Measurements from ENCODE around the gene MEX3C.

The MEX3C gene

DNA sequence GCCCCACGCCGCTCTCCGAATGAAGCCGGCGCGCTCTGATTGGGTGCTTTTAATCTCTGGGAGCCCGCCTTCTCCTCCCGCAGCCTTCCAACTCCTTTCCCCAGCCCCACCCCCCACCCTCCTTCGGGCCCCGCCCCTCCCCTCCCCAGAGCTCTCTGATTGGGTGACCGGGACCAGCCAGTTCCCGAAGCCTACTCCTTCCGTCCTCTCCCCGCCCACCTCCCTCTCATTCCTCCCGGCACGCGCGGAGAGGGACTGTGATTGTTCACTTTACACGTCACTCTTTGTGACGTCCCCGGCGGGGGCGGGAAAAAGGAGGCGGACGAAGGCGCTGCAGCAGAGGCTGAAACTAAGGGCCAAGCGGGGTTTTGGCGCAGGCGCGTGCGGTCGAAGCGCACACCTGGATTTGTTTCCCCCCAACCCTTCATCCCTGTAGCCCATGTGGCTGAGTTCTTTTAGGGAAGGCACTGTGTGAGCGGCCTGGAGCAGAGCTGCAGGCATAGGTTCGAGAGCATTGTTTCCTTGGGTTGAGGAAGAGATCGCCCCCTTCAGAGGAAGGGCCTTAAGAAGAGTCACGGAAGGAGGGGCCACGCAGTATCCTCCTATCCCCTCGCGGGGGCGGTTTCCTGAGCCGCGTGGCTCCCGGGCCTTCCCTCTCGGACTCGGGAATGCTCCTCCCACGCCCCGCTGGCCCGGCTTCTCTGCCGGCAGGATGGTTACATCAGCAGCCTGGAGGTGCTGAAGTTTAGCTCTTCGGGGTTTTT, at the start of gene MEX3C:
MEX3C (minus strand) TSS at position 21 of the 764 bp plus-strand sequence. CDS start 361 bp downstream, outside the sequence.
- peak within 1 kb of the TSS; percentile 86 for H3K4me3 ChIP-seq (ENCODE audit: low read depth, low read length)
- ChIA-PET POLR2A (interaction anchor here (0.7 to 1.0 kb wide), 4 partner anchors 10 to 319 kb away, joined by 3 read pairs; partner anchors contain the start of gene ME2), CTCF (interaction anchor here (1.0 kb wide), 1 partner anchor 18 kb away, joined by 5 read pairs; no protein-coding TSS in a partner anchor)
- DNase-seq (ENCODE audit: low read depth, low spot score), result peak; percentile 93
- TF ChIP-seq, protein P1, sequence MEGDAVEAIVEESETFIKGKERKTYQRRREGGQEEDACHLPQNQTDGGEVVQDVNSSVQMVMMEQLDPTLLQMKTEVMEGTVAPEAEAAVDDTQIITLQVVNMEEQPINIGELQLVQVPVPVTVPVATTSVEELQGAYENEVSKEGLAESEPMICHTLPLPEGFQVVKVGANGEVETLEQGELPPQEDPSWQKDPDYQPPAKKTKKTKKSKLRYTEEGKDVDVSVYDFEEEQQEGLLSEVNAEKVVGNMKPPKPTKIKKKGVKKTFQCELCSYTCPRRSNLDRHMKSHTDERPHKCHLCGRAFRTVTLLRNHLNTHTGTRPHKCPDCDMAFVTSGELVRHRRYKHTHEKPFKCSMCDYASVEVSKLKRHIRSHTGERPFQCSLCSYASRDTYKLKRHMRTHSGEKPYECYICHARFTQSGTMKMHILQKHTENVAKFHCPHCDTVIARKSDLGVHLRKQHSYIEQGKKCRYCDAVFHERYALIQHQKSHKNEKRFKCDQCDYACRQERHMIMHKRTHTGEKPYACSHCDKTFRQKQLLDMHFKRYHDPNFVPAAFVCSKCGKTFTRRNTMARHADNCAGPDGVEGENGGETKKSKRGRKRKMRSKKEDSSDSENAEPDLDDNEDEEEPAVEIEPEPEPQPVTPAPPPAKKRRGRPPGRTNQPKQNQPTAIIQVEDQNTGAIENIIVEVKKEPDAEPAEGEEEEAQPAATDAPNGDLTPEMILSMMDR (IDR thresholded peaks at IDR 0.05; ENCODE audit: insufficient read depth, low read length, missing control alignments), result peak; percentile 30

DNA sequence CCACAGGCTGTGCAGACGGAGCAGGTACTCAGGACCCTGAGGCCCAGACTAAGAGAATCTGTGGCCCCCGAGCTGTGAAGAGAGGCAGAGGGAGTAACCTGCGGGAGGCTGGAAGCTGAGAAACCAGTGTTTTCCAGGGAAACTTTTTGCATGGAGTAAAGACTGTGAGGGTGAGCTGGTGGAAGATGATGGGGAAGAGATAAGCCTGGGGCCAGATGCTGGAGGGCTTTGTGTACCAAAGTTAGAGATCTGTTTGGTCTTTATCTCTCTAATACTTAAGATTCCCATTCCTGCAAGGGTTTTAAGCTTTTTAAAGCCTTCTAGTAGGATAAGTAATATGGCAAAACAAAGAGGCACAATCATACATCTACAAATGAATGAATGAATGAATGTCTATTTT, 43.7 kb upstream of the MEX3C start:
- no peak overlapping the region for H3K4me3 ChIP-seq (ENCODE audit: low read depth, low read length)
- TF ChIP-seq, protein P1 (IDR thresholded peaks at IDR 0.05; ENCODE audit: insufficient read depth, low read length, missing control alignments), result no peak
- ChIA-PET CTCF (no interaction called here), POLR2A (no interaction called here)
- no peak for DNase-seq (ENCODE audit: low read depth, low spot score)

DNA sequence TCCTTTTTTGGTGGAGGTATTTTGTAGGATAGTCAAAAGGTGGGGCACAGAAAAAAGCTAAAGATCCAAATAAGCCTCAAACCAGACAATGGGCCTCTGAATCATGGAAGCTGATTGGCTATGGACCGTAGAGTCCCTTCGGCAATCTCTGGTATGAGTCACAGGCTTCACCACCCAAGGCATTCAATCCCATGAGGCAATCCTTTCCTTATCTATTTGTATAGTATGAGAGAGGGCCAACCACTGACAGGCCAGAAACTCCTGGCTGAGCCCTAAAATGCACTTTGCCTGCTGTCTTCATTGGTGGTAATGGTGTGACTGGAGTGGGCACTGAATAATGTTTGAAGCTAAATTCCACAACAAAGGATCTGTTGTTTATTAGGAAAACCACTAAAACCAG, 38.7 kb upstream of the MEX3C start:
- ChIA-PET CTCF (no interaction called here), POLR2A (no interaction called here)
- TF ChIP-seq, protein P1 (IDR thresholded peaks at IDR 0.05; ENCODE audit: insufficient read depth, low read length, missing control alignments), result no peak
- H3K4me3 ChIP-seq (ENCODE audit: low read depth, low read length), result no peak overlapping the region
- no peak for DNase-seq (ENCODE audit: low read depth, low spot score)

DNA sequence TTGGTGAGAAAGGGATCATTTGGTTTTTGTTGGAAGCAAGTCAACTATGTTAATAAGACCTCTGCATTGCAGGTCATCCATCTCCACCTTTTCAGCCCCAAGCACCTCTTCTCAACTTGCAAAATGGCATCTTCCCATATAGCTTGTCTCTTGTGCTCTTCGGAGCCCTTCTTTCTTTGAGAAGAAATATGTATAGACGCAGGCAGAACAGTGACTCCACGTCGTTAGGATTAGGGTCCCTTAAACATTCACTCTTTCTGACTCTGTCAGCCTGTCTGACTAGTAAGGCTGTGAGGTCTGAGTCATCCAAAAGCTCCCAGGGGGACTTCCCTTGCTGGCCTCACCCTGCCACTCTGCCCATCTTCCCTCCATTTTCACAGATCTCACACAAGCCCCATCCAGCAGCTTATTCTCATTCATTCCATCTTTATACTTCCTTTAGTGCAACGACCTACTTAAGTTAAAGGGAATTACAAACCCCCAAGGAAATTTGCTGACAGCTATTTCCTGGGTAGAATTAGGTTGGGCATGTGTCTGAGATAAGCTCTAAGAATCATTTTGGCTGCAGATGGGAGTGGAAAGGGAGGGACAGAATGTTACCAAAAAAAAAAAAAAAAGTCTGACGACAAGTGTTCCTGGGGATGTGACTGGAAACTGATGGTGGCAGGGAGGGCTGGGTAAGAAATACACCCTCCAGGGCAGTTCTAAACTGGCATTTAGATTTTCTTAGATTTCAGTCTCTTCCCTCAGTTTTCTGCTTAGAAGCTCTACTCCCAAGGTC, 37.7 kb upstream of the MEX3C start:
- CTCF ChIA-PET, result no interaction called here
- H3K4me3 ChIP-seq (ENCODE audit: low read depth, low read length), result no peak overlapping the region
- POLR2A ChIA-PET, result no interaction called here
- TF ChIP-seq, protein P1 (IDR thresholded peaks at IDR 0.05; ENCODE audit: insufficient read depth, low read length, missing control alignments), result no peak
- no peak for DNase-seq (ENCODE audit: low read depth, low spot score)

DNA sequence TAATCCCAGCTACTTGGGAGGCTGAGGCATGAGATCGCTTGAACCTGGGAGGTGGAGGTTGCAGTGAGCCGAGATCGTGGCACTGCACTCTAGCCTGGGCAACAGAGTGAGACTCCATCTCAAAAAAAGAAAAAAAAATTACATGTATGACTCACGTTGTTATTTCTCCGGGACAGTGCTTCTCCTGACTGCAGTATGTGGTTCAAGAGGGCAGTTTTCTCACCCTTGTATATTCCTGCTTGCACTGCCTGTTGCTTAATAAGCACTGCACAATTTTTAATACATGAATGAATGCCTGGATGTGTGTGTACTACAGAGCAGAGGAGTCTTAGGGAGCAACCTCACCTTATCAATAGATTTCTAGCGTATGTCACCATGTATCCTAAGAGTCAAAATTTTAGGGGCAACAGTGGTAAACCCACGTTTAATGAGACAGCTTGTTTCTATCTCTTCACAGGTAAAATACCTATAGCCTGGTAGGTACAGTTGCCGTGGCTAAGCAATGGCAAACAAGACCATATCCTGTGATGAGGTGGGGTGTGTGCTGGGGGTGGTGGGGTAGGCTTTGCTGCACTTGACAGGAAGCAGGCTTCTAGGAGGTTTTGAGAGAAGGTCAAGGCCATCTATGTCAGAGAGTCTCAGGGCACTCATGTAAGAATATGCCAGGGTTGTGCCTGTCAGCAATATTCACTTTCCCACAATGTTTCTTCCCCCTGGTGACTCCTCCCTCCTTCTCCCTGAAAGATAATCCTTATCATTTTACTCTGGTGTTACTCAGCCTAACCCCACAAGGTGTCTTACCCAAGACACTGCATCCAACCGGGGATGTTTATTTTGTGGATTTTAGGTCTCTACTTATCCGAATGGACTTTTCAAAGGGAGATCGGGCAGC, 36.9 kb upstream of the MEX3C start:
- DNase-seq (ENCODE audit: low read depth, low spot score), result no peak
- CTCF ChIA-PET, result no interaction called here
- no peak overlapping the region for H3K4me3 ChIP-seq (ENCODE audit: low read depth, low read length)
- TF ChIP-seq, protein P1 (IDR thresholded peaks at IDR 0.05; ENCODE audit: insufficient read depth, low read length, missing control alignments), result no peak
- POLR2A ChIA-PET, result no interaction called here
